ENCODE results near the gene COL4A2. TPM values are rescaled to one million over a fixed set of nuclear protein-coding genes. Genes with fewer than 3 reads are reported as not detected.

The COL4A2 gene
- total RNA-seq, 4 donors from 2014 or later, result 75.1 to 322 (median 115) TPM

DNA sequence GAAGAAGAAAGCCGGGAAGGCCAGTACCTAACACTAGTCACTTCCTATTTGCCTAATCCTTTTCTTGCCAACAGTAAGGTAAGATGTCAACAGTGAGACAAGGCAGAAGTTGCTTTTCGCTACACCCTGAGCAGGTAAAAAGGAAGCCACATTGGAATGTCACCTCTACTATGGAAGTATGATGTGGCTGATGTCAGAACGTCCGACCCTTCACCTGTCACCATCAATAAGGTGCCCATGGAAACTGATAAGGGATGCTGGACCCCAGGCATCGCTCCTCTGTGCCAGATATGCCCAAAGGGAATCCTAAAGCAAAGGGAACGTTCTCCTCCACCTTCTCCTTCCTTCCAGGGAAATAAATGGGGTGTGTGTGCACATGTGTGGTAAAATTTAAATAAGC is 34.4 kb upstream of the COL4A2 start:
- TF ChIP-seq, protein P1, sequence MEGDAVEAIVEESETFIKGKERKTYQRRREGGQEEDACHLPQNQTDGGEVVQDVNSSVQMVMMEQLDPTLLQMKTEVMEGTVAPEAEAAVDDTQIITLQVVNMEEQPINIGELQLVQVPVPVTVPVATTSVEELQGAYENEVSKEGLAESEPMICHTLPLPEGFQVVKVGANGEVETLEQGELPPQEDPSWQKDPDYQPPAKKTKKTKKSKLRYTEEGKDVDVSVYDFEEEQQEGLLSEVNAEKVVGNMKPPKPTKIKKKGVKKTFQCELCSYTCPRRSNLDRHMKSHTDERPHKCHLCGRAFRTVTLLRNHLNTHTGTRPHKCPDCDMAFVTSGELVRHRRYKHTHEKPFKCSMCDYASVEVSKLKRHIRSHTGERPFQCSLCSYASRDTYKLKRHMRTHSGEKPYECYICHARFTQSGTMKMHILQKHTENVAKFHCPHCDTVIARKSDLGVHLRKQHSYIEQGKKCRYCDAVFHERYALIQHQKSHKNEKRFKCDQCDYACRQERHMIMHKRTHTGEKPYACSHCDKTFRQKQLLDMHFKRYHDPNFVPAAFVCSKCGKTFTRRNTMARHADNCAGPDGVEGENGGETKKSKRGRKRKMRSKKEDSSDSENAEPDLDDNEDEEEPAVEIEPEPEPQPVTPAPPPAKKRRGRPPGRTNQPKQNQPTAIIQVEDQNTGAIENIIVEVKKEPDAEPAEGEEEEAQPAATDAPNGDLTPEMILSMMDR (IDR thresholded peaks at IDR 0.05), result no peak
- TF ChIP-seq POLR2AphosphoS5 (IDR thresholded peaks at IDR 0.05), result no peak
- TF ChIP-seq POLR2A (IDR thresholded peaks at IDR 0.05), result no peak
- no peak for TF ChIP-seq EP300 (IDR thresholded peaks at IDR 0.05; ENCODE audit: low read depth)
- no peak for DNase-seq
- Histone ChIP-seq H3K27me3 (no peaks in the 10 kb centered on the region), H3K27ac (no peak overlapping the region), H3K4me3 (no peak overlapping the region), H3K36me3 (no peaks in the 10 kb centered on the region), H3K9me3 (no peaks in the 10 kb centered on the region), H3K4me1 (peaks cover 0 to 18% (median 9%) of the 10 kb centered on the region in 4 donors)
- 82 to 87% methylated on average over 3 to 6 of the region's 6 CpGs for WGBS, 2 donors (ENCODE audit: low coverage in 1 of 2)
- intact Hi-C loops (cut with DNase I; ENCODE audit: low total_unique reads), result no loop called here
- in situ Hi-C loops (cut with MboI; ENCODE audit: low pct_ligation_motif_present in 1 of 4, low pct_unique_long_range_greater_than_20kb in 1 of 4, low sequenced_read_pairs in 3 of 4), result no loop called here

DNA sequence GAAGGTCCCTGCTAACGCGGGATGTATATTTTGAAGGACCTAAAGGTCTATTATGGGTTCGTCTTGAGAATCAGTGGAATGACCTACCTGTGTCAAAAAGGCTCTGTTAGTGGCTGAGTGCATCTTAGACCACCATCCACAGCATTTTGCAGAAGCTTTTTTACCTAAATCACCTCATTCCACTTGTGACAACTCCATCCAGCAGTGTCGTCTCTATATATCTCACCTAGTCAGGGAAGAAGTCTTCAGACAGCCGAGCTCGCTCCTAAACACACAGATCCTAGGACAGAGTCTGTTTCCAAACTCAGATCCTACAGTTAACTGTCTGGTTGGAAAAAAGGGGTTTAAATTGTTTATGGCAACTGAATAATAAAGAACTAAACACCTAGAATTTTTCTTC is 33.8 kb upstream of the COL4A2 start:
- Histone ChIP-seq H3K27me3 (no peaks in the 10 kb centered on the region), H3K4me1 (peaks cover 0 to 18% (median 9%) of the 10 kb centered on the region in 4 donors), H3K4me3 (no peak overlapping the region), H3K9me3 (no peaks in the 10 kb centered on the region), H3K27ac (peak overlapping the region in 1 of 4 donors; percentile 12), H3K36me3 (no peaks in the 10 kb centered on the region)
- 86 to 100% methylated on average over 1 to 6 of the region's 6 CpGs for WGBS, 2 donors (ENCODE audit: low coverage in 1 of 2)
- intact Hi-C loops (cut with DNase I; ENCODE audit: low total_unique reads) (no loop called here), in situ Hi-C loops (cut with MboI; ENCODE audit: low pct_ligation_motif_present in 1 of 4, low pct_unique_long_range_greater_than_20kb in 1 of 4, low sequenced_read_pairs in 3 of 4) (no loop called here)
- TF ChIP-seq, protein P1 (IDR thresholded peaks at IDR 0.05), result no peak
- TF ChIP-seq POLR2A (IDR thresholded peaks at IDR 0.05) (no peak), POLR2AphosphoS5 (IDR thresholded peaks at IDR 0.05) (no peak), EP300 (IDR thresholded peaks at IDR 0.05; ENCODE audit: low read depth) (no peak)
- no peak for DNase-seq

DNA sequence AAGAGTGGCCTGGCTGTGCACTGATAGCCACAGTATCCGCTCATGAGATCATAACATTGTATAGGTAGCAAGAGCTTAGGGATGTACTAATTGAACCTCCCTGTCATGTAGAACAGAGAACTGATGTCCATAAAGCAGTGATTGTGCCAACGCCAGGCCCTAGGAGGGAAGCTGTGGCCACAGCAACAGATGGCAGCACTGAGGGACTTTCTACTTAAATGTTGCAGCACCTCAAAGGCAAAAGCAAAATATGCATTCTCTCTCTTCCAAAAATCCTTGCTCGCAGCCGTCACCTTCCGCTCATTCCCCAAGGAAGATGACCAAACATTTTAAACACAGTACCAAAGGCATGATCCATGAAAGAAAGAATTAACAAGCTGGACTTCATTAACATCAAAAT is 32.4 kb upstream of the COL4A2 start:
- no peaks in the 10 kb centered on the region for H3K36me3 ChIP-seq
- intact Hi-C loops (cut with DNase I; ENCODE audit: low total_unique reads) (no loop called here), in situ Hi-C loops (cut with MboI; ENCODE audit: low pct_ligation_motif_present in 1 of 4, low pct_unique_long_range_greater_than_20kb in 1 of 4, low sequenced_read_pairs in 3 of 4) (no loop called here)
- peaks cover 0 to 18% (median 9%) of the 10 kb centered on the region in 4 donors for H3K4me1 ChIP-seq
- no peaks in the 10 kb centered on the region for H3K27me3 ChIP-seq
- 73 to 76% methylated on average over 4 to 5 of the region's 5 CpGs for WGBS, 2 donors (ENCODE audit: low coverage in 1 of 2)
- no peak overlapping the region for H3K4me3 ChIP-seq
- H3K27ac ChIP-seq, result peak overlapping the region in 3 of 4 donors; percentile 14 to 38 (median 37)
- no peaks in the 10 kb centered on the region for H3K9me3 ChIP-seq
- TF ChIP-seq, protein P1 (IDR thresholded peaks at IDR 0.05), result peak in 1 of 5 experiments; percentile 28
- TF ChIP-seq POLR2A (IDR thresholded peaks at IDR 0.05), result no peak
- no peak for DNase-seq

DNA sequence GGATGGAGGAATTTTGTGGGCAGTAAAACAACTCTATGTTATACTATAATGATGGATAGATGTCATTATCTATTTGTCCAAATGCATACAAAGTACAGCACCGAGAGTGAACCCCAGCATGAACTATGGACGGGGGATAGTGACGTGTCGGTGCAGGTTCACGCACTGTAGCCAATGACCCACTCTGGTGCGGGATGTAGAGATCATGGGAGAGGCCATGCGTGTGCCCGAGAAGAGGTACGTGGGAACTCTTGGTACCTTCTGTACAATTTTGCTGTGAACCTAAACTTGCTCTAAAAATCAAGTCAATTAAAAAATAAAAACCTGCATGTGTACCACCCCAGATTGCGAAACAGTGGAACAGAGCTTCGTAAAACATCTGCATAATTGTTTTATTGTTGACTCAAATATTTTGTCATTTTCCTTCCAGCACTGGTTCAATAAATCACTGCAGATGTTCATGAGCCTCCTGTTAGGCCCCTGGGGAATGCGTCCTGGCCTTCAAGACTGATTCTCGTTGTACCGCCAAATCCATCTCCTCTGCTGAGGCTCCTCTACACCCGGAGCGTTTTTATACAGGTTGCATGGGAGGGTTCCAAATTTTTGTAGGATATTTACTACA is 31.0 kb upstream of the COL4A2 start:
- WGBS, 2 donors (ENCODE audit: low coverage in 1 of 2), result 73 to 76% methylated on average over 11 to 16 of the region's 16 CpGs
- peaks cover 3 to 30% (median 9%) of the 10 kb centered on the region in 4 donors for H3K4me1 ChIP-seq
- no peaks in the 10 kb centered on the region for H3K36me3 ChIP-seq
- peak overlapping the region in 3 of 4 donors; percentile 37 to 43 (median 42) for H3K27ac ChIP-seq
- intact Hi-C loops (cut with DNase I; ENCODE audit: low total_unique reads) (no loop called here), in situ Hi-C loops (cut with MboI; ENCODE audit: low pct_ligation_motif_present in 1 of 4, low pct_unique_long_range_greater_than_20kb in 1 of 4, low sequenced_read_pairs in 3 of 4) (no loop called here)
- H3K27me3 ChIP-seq, result no peaks in the 10 kb centered on the region
- DNase-seq, result no peak
- H3K9me3 ChIP-seq, result no peaks in the 10 kb centered on the region
- H3K4me3 ChIP-seq, result no peak overlapping the region
- TF ChIP-seq, protein P1 (IDR thresholded peaks at IDR 0.05), result no peak
- TF ChIP-seq POLR2A (IDR thresholded peaks at IDR 0.05), result no peak
- no peak for TF ChIP-seq EP300 (IDR thresholded peaks at IDR 0.05; ENCODE audit: low read depth)
- no peak for TF ChIP-seq POLR2AphosphoS5 (IDR thresholded peaks at IDR 0.05)

All from transverse colon (tissue), 4 donors.